ENCODE data around the gene KRTAP1-5. TPM values are rescaled to one million over a fixed set of nuclear protein-coding genes. Genes with fewer than 3 reads are reported as not detected.

Gene KRTAP1-5
- total and polyA plus RNA-seq, 11 donors: not detected

DNA sequence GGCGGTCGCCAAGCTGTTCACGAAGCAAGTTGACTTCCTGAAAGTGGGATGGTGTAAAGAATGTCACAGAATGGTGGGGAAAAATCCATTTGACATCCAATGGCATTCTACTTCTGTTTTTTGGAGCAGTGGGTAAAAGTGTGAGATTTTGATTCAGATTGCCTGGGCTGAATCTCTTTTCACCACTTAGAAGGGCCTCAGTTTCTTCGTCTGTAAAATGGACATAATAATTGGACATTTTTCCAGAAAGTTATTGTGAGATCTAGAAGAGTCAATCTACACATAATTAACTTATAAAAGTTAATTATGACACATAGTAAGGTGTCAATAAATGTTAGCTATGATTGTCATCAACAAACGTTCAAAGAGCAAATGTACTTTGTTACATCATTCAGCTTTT, 45.9 kb downstream of the KRTAP1-5 start:
- TF ChIP-seq POLR2A (IDR thresholded peaks at IDR 0.05): no peak
- TF ChIP-seq, protein P1, sequence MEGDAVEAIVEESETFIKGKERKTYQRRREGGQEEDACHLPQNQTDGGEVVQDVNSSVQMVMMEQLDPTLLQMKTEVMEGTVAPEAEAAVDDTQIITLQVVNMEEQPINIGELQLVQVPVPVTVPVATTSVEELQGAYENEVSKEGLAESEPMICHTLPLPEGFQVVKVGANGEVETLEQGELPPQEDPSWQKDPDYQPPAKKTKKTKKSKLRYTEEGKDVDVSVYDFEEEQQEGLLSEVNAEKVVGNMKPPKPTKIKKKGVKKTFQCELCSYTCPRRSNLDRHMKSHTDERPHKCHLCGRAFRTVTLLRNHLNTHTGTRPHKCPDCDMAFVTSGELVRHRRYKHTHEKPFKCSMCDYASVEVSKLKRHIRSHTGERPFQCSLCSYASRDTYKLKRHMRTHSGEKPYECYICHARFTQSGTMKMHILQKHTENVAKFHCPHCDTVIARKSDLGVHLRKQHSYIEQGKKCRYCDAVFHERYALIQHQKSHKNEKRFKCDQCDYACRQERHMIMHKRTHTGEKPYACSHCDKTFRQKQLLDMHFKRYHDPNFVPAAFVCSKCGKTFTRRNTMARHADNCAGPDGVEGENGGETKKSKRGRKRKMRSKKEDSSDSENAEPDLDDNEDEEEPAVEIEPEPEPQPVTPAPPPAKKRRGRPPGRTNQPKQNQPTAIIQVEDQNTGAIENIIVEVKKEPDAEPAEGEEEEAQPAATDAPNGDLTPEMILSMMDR (IDR thresholded peaks at IDR 0.05): no peak
- H3K36me3 ChIP-seq: no peaks in the 10 kb centered on the region
- DNase-seq: no peak
- H3K9me3 ChIP-seq: no peaks in the 10 kb centered on the region
- H3K27me3 ChIP-seq: peaks cover 0 to 33% (median 6%) of the 10 kb centered on the region in 9 donors
- 46 to 55% (median 51%) methylated on average over 5 of the region's 5 CpGs for WGBS, 4 donors
- no peak overlapping the region for H3K4me3 ChIP-seq
- no peak for ATAC-seq
- H3K27ac ChIP-seq: no peak overlapping the region
- H3K4me1 ChIP-seq: peaks cover 0 to 5% (median 0%) of the 10 kb centered on the region in 12 donors
- intact Hi-C loops (cut with DNase I): no loop called here

GRCh38 chr17:40980596-40980995, 46.4 kb downstream of the KRTAP1-5 start:
- no peak for TF ChIP-seq POLR2A (IDR thresholded peaks at IDR 0.05)
- TF ChIP-seq, protein P1 (IDR thresholded peaks at IDR 0.05): no peak
- H3K4me1 ChIP-seq: peaks cover 0 to 5% (median 0%) of the 10 kb centered on the region in 12 donors
- no peak overlapping the region for H3K4me3 ChIP-seq
- H3K27ac ChIP-seq: no peak overlapping the region
- H3K9me3 ChIP-seq: no peaks in the 10 kb centered on the region
- intact Hi-C loops (cut with DNase I): no loop called here
- DNase-seq (no peak), ATAC-seq (peak in 2 of 4 donors; percentile 42 to 46)
- no peaks in the 10 kb centered on the region for H3K36me3 ChIP-seq
- peaks cover 0 to 35% (median 10%) of the 10 kb centered on the region in 9 donors for H3K27me3 ChIP-seq
- WGBS, 4 donors: 3 to 16% (median 10%) methylated on average over 8 of the region's 8 CpGs

GRCh38 chr17:40980117-40980516, 46.9 kb downstream of the KRTAP1-5 start:
- H3K9me3 ChIP-seq: no peaks in the 10 kb centered on the region
- 51 to 70% (median 60%) methylated on average over 3 of the region's 3 CpGs for WGBS, 4 donors
- no peak overlapping the region for H3K27ac ChIP-seq
- H3K27me3 ChIP-seq: peaks cover 0 to 40% (median 10%) of the 10 kb centered on the region in 9 donors
- no peak overlapping the region for H3K4me3 ChIP-seq
- H3K36me3 ChIP-seq: no peaks in the 10 kb centered on the region
- peaks cover 0 to 5% (median 0%) of the 10 kb centered on the region in 12 donors for H3K4me1 ChIP-seq
- intact Hi-C loops (cut with DNase I): no loop called here
- ATAC-seq: no peak
- TF ChIP-seq POLR2A (IDR thresholded peaks at IDR 0.05): no peak
- TF ChIP-seq, protein P1 (IDR thresholded peaks at IDR 0.05): no peak
- DNase-seq: no peak

- H3K9me3 ChIP-seq: no peaks in the 10 kb centered on the region
- H3K36me3 ChIP-seq: no peaks in the 10 kb centered on the region
- DNase-seq (no peak), ATAC-seq (no peak)
- H3K27ac ChIP-seq: no peak overlapping the region
- intact Hi-C loops (cut with DNase I): no loop called here
- no peak for TF ChIP-seq POLR2A (IDR thresholded peaks at IDR 0.05)
- TF ChIP-seq, protein P1 (IDR thresholded peaks at IDR 0.05): no peak
- H3K4me1 ChIP-seq: peaks cover 0 to 5% (median 0%) of the 10 kb centered on the region in 12 donors
- H3K27me3 ChIP-seq: peaks cover 0 to 39% (median 7%) of the 10 kb centered on the region in 9 donors
- H3K4me3 ChIP-seq: no peak overlapping the region
- WGBS, 4 donors: 58 to 73% (median 68%) methylated on average over 13 of the region's 13 CpGs
Observed at GRCh38 chr17:40978575-40979151, 48.3 kb downstream of the KRTAP1-5 start.

Other genes with a start within 250 kb of the KRTAP1-5 start
Only the 30 nearest of the 38 such genes appear.
- gene KRT10, start 204.6 kb downstream of the KRTAP1-5 start, total RNA-seq: 10 to 100 TPM; 17.6 to 70.8 (median 50.1) TPM
- 10 to 100 TPM; 21.9 to 81.9 TPM for gene KRT10, start 204.6 kb downstream of the KRTAP1-5 start, polyA plus RNA-seq
- gene KRT12, start 160.0 kb downstream of the KRTAP1-5 start, total RNA-seq: not detected
- not detected for gene KRT12, start 160.0 kb downstream of the KRTAP1-5 start, polyA plus RNA-seq
- not detected for gene KRT20, start 142.0 kb downstream of the KRTAP1-5 start, total RNA-seq
- gene KRT20, start 142.0 kb downstream of the KRTAP1-5 start, polyA plus RNA-seq: under 1 TPM in 1 of 2 donors, not detected in 1; 0.12 TPM
- gene KRT23, start 89.6 kb downstream of the KRTAP1-5 start, total RNA-seq: under 1 TPM in 1 of 9 donors, not detected in 8; 0.16 TPM
- gene KRT23, start 89.6 kb downstream of the KRTAP1-5 start, polyA plus RNA-seq: not detected
- gene KRT39, start 60.3 kb downstream of the KRTAP1-5 start, total RNA-seq: not detected
- gene KRT39, start 60.3 kb downstream of the KRTAP1-5 start, polyA plus RNA-seq: not detected
- gene KRT40, start 42.9 kb downstream of the KRTAP1-5 start, total RNA-seq: not detected
- not detected for gene KRT40, start 42.9 kb downstream of the KRTAP1-5 start, polyA plus RNA-seq
- not detected for gene KRTAP3-3, start 33.0 kb downstream of the KRTAP1-5 start, total RNA-seq
- gene KRTAP3-3, start 33.0 kb downstream of the KRTAP1-5 start, polyA plus RNA-seq: not detected
- not detected for gene KRTAP3-2, start 27.3 kb downstream of the KRTAP1-5 start, total RNA-seq
- not detected for gene KRTAP3-2, start 27.3 kb downstream of the KRTAP1-5 start, polyA plus RNA-seq
- not detected for gene KRTAP3-1, start 18.1 kb downstream of the KRTAP1-5 start, total RNA-seq
- gene KRTAP3-1, start 18.1 kb downstream of the KRTAP1-5 start, polyA plus RNA-seq: not detected
- gene KRTAP1-4, start 3.0 kb upstream of the KRTAP1-5 start, total RNA-seq: not detected
- not detected for gene KRTAP1-4, start 3.0 kb upstream of the KRTAP1-5 start, polyA plus RNA-seq
- gene KRTAP1-3, start 7.7 kb upstream of the KRTAP1-5 start, total RNA-seq: not detected
- not detected for gene KRTAP1-3, start 7.7 kb upstream of the KRTAP1-5 start, polyA plus RNA-seq
- not detected for gene KRTAP1-1, start 14.2 kb upstream of the KRTAP1-5 start, total RNA-seq
- not detected for gene KRTAP1-1, start 14.2 kb upstream of the KRTAP1-5 start, polyA plus RNA-seq
- gene KRTAP2-1, start 20.1 kb upstream of the KRTAP1-5 start, total RNA-seq: not detected
- not detected for gene KRTAP2-1, start 20.1 kb upstream of the KRTAP1-5 start, polyA plus RNA-seq
- gene KRTAP2-2, start 28.0 kb upstream of the KRTAP1-5 start, total RNA-seq: not detected
- not detected for gene KRTAP2-2, start 28.0 kb upstream of the KRTAP1-5 start, polyA plus RNA-seq
- not detected for gene KRTAP2-3, start 32.9 kb upstream of the KRTAP1-5 start, total RNA-seq
- gene KRTAP2-3, start 32.9 kb upstream of the KRTAP1-5 start, polyA plus RNA-seq: not detected
- not detected for gene KRTAP2-4, start 38.7 kb upstream of the KRTAP1-5 start, total RNA-seq
- not detected for gene KRTAP2-4, start 38.7 kb upstream of the KRTAP1-5 start, polyA plus RNA-seq
- not detected for gene KRTAP4-7, start 56.9 kb upstream of the KRTAP1-5 start, total RNA-seq
- not detected for gene KRTAP4-7, start 56.9 kb upstream of the KRTAP1-5 start, polyA plus RNA-seq
- not detected for gene KRTAP4-8, start 70.9 kb upstream of the KRTAP1-5 start, total RNA-seq
- not detected for gene KRTAP4-8, start 70.9 kb upstream of the KRTAP1-5 start, polyA plus RNA-seq
- not detected for gene KRTAP4-16, start 75.0 kb upstream of the KRTAP1-5 start, total RNA-seq
- gene KRTAP4-16, start 75.0 kb upstream of the KRTAP1-5 start, polyA plus RNA-seq: not detected
- not detected for gene KRTAP4-9, start 78.2 kb upstream of the KRTAP1-5 start, total RNA-seq
- gene KRTAP4-9, start 78.2 kb upstream of the KRTAP1-5 start, polyA plus RNA-seq: not detected
- gene KRTAP4-11, start 91.2 kb upstream of the KRTAP1-5 start, total RNA-seq: not detected
- not detected for gene KRTAP4-11, start 91.2 kb upstream of the KRTAP1-5 start, polyA plus RNA-seq
- not detected for gene KRTAP4-12, start 97.0 kb upstream of the KRTAP1-5 start, total RNA-seq
- not detected for gene KRTAP4-12, start 97.0 kb upstream of the KRTAP1-5 start, polyA plus RNA-seq
- not detected for gene KRTAP4-6, start 113.3 kb upstream of the KRTAP1-5 start, total RNA-seq
- not detected for gene KRTAP4-6, start 113.3 kb upstream of the KRTAP1-5 start, polyA plus RNA-seq
- not detected for gene KRTAP4-5, start 122.6 kb upstream of the KRTAP1-5 start, total RNA-seq
- not detected for gene KRTAP4-5, start 122.6 kb upstream of the KRTAP1-5 start, polyA plus RNA-seq
- not detected for gene KRTAP4-4, start 133.5 kb upstream of the KRTAP1-5 start, total RNA-seq
- gene KRTAP4-4, start 133.5 kb upstream of the KRTAP1-5 start, polyA plus RNA-seq: not detected
- gene KRTAP4-3, start 141.0 kb upstream of the KRTAP1-5 start, total RNA-seq: not detected
- gene KRTAP4-3, start 141.0 kb upstream of the KRTAP1-5 start, polyA plus RNA-seq: not detected
- not detected for gene KRTAP4-2, start 151.0 kb upstream of the KRTAP1-5 start, total RNA-seq
- not detected for gene KRTAP4-2, start 151.0 kb upstream of the KRTAP1-5 start, polyA plus RNA-seq
- not detected for gene KRTAP4-1, start 157.7 kb upstream of the KRTAP1-5 start, total RNA-seq
- gene KRTAP4-1, start 157.7 kb upstream of the KRTAP1-5 start, polyA plus RNA-seq: not detected
- not detected for gene KRTAP9-1, start 162.7 kb upstream of the KRTAP1-5 start, total RNA-seq
- gene KRTAP9-1, start 162.7 kb upstream of the KRTAP1-5 start, polyA plus RNA-seq: not detected
- not detected for gene KRTAP9-2, start 199.4 kb upstream of the KRTAP1-5 start, total RNA-seq
- gene KRTAP9-2, start 199.4 kb upstream of the KRTAP1-5 start, polyA plus RNA-seq: not detected

All from heart left ventricle (tissue), 16 donors.